ENCODE data around the gene CLTC. TPM values are rescaled to one million over a fixed set of nuclear protein-coding genes. Genes with fewer than 3 reads are reported as not detected.

The CLTC gene
- total and polyA plus RNA-seq, 2 of the 13 experiments (the other 11 are each of a cell fraction or from before 2014, with no cell fraction given), result 134 to 283 TPM

DNA sequence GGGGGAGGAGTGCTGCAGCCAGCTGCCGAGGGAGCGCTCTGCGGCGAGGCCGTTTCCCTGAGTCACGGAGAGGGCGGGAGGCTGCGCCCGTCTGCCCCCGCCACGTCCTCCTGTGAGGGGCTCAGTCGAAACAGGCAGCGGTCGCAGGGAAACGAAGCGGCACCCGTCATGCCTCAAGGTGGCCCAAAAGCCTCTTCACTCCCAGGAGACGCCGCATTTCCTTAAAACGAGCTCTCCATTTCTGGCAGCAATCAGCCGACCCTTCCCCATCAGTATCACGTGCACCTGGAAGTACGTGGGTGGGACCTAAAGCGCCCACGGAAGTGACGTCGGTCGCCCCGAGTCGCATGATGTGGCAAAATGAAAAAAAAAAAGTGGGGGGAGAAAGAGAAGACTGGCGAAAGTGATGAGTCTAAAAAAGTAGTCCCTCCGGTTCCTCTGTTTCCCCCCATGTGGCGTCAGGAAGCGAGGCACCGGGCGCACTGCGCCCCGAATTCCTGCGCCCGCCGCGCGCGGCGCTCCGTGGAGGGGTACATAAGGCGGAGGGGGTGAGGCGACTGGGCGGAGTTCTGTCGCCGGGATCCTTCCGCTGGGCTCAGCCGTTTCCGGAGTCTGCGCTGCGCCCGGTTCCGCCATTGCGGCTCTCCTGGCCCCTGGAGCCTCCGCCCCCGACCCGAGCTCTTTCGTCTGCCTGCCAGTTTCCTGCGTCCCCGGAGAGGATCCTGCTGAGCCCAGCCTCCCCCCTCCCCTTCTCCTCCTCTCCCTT is at the start of gene CLTC (continued):
- peak; percentile 90 for TF ChIP-seq ZNF788 (CRISPR knock-in tag; IDR thresholded peaks at IDR 0.05; ENCODE audit: borderline replicate concordance)
- peak; percentile 75 for TF ChIP-seq ZNF263 (CRISPR knock-in tag; IDR thresholded peaks at IDR 0.05)
- TF ChIP-seq SRSF9 (IDR thresholded peaks at IDR 0.05; ENCODE audit: borderline replicate concordance, insufficient read depth, low read depth, low read length, poor library complexity, severe bottlenecking), result no peak
- TF ChIP-seq, protein P1, sequence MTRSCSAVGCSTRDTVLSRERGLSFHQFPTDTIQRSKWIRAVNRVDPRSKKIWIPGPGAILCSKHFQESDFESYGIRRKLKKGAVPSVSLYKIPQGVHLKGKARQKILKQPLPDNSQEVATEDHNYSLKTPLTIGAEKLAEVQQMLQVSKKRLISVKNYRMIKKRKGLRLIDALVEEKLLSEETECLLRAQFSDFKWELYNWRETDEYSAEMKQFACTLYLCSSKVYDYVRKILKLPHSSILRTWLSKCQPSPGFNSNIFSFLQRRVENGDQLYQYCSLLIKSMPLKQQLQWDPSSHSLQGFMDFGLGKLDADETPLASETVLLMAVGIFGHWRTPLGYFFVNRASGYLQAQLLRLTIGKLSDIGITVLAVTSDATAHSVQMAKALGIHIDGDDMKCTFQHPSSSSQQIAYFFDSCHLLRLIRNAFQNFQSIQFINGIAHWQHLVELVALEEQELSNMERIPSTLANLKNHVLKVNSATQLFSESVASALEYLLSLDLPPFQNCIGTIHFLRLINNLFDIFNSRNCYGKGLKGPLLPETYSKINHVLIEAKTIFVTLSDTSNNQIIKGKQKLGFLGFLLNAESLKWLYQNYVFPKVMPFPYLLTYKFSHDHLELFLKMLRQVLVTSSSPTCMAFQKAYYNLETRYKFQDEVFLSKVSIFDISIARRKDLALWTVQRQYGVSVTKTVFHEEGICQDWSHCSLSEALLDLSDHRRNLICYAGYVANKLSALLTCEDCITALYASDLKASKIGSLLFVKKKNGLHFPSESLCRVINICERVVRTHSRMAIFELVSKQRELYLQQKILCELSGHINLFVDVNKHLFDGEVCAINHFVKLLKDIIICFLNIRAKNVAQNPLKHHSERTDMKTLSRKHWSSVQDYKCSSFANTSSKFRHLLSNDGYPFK (CRISPR knock-in tag; IDR thresholded peaks at IDR 0.05; ENCODE audit: borderline replicate concordance), result peak; percentile 96
- TF ChIP-seq ARID2 (CRISPR knock-in tag; IDR thresholded peaks at IDR 0.05; ENCODE audit: borderline replicate concordance), result no peak
- no peak; the same call in 1 of the 2 replicates for TF ChIP-seq ZMYM3 (CRISPR knock-in tag; IDR thresholded peaks at IDR 0.05)
- TF ChIP-seq ZNF776 (CRISPR knock-in tag; IDR thresholded peaks at IDR 0.05), result peak; percentile 61; the same call in 1 of the 2 replicates
- TF ChIP-seq, protein P2, sequence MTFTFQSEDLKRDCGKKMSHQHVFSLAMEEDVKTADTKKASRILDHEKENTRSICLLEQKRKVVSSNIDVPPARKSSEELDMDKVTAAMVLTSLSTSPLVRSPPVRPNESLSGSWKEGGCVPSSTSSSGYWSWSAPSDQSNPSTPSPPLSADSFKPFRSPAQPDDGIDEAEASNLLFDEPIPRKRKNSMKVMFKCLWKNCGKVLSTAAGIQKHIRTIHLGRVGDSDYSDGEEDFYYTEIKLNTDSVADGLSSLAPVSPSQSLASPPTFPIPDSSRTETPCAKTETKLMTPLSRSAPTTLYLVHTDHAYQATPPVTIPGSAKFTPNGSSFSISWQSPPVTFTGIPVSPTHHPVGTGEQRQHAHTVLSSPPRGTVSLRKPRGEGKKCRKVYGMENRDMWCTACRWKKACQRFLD (CRISPR knock-in tag; IDR thresholded peaks at IDR 0.05; ENCODE audit: borderline replicate concordance), result 0 out of 2 replicates have a peak, but pooled peaks have one; percentile 52
- TF ChIP-seq, protein P3, sequence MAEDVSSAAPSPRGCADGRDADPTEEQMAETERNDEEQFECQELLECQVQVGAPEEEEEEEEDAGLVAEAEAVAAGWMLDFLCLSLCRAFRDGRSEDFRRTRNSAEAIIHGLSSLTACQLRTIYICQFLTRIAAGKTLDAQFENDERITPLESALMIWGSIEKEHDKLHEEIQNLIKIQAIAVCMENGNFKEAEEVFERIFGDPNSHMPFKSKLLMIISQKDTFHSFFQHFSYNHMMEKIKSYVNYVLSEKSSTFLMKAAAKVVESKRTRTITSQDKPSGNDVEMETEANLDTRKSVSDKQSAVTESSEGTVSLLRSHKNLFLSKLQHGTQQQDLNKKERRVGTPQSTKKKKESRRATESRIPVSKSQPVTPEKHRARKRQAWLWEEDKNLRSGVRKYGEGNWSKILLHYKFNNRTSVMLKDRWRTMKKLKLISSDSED (CRISPR knock-in tag; IDR thresholded peaks at IDR 0.05), result no peak; the same call in 1 of the 2 replicates
- no peak for TF ChIP-seq MED8 (CRISPR knock-in tag; IDR thresholded peaks at IDR 0.05; ENCODE audit: insufficient replicate concordance)
- TF ChIP-seq, protein P4, sequence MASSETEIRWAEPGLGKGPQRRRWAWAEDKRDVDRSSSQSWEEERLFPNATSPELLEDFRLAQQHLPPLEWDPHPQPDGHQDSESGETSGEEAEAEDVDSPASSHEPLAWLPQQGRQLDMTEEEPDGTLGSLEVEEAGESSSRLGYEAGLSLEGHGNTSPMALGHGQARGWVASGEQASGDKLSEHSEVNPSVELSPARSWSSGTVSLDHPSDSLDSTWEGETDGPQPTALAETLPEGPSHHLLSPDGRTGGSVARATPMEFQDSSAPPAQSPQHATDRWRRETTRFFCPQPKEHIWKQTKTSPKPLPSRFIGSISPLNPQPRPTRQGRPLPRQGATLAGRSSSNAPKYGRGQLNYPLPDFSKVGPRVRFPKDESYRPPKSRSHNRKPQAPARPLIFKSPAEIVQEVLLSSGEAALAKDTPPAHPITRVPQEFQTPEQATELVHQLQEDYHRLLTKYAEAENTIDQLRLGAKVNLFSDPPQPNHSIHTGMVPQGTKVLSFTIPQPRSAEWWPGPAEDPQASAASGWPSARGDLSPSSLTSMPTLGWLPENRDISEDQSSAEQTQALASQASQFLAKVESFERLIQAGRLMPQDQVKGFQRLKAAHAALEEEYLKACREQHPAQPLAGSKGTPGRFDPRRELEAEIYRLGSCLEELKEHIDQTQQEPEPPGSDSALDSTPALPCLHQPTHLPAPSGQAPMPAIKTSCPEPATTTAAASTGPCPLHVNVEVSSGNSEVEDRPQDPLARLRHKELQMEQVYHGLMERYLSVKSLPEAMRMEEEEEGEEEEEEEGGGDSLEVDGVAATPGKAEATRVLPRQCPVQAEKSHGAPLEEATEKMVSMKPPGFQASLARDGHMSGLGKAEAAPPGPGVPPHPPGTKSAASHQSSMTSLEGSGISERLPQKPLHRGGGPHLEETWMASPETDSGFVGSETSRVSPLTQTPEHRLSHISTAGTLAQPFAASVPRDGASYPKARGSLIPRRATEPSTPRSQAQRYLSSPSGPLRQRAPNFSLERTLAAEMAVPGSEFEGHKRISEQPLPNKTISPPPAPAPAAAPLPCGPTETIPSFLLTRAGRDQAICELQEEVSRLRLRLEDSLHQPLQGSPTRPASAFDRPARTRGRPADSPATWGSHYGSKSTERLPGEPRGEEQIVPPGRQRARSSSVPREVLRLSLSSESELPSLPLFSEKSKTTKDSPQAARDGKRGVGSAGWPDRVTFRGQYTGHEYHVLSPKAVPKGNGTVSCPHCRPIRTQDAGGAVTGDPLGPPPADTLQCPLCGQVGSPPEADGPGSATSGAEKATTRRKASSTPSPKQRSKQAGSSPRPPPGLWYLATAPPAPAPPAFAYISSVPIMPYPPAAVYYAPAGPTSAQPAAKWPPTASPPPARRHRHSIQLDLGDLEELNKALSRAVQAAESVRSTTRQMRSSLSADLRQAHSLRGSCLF (CRISPR knock-in tag; IDR thresholded peaks at IDR 0.05; ENCODE audit: borderline replicate concordance), result no peak
- TF ChIP-seq, protein P5, sequence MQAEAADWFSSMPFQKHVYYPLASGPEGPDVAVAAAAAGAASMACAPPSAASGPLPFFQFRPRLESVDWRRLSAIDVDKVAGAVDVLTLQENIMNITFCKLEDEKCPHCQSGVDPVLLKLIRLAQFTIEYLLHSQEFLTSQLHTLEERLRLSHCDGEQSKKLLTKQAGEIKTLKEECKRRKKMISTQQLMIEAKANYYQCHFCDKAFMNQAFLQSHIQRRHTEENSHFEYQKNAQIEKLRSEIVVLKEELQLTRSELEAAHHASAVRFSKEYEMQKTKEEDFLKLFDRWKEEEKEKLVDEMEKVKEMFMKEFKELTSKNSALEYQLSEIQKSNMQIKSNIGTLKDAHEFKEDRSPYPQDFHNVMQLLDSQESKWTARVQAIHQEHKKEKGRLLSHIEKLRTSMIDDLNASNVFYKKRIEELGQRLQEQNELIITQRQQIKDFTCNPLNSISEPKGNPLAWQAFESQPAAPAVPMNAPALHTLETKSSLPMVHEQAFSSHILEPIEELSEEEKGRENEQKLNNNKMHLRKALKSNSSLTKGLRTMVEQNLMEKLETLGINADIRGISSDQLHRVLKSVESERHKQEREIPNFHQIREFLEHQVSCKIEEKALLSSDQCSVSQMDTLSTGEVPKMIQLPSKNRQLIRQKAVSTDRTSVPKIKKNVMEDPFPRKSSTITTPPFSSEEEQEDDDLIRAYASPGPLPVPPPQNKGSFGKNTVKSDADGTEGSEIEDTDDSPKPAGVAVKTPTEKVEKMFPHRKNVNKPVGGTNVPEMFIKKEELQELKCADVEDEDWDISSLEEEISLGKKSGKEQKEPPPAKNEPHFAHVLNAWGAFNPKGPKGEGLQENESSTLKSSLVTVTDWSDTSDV (CRISPR knock-in tag; IDR thresholded peaks at IDR 0.05), result peak; percentile 86; the same call in 1 of the 2 replicates
- peak; percentile 85 for TF ChIP-seq MEF2D (CRISPR knock-in tag; IDR thresholded peaks at IDR 0.05)
- peak; percentile 73 for TF ChIP-seq HOXD1 (CRISPR knock-in tag; IDR thresholded peaks at IDR 0.05)
